Karpas-422 (cell line): ENCODE data around the gene WIPI1. TPM values are rescaled to one million over a fixed set of nuclear protein-coding genes. Genes with fewer than 3 reads are reported as not detected.

Experiments
- DNase-seq: peaks from one replicate; pipeline ENCODE4 v3.0.0-alpha.2; 2015
- H2AFZ ChIP-seq: fragments of 200-600 bp; sonication (generic); 2 replicates; pipeline ENCODE4 v1.6.1; 2014; ENCODE audit warnings: antibody characterized with exemption, low read length, mixed read lengths
- H3K27ac ChIP-seq: fragments of 200-600 bp; sonication (generic); 2 replicates; pipeline ENCODE4 v1.5.1; 2014; ENCODE audit warnings: mild to moderate bottlenecking, low read length, moderate library complexity
- H3K27me3 ChIP-seq: fragments of 200-600 bp; sonication (generic); 2 replicates; pipeline ENCODE4 v1.6.1; 2014; ENCODE audit warnings: low read length, mixed read lengths
- H3K36me3 ChIP-seq: fragments of 200-600 bp; sonication (generic); 2 replicates; pipeline ENCODE4 v1.6.1; 2014; ENCODE audit warnings: low read length, mixed read lengths; ENCODE audit not compliant: insufficient read depth
- H3K4me1 ChIP-seq: fragments of 200-600 bp; sonication (generic); 2 replicates; pipeline ENCODE4 v1.6.1; 2014; ENCODE audit warnings: mild to moderate bottlenecking, low read length, mixed read lengths
- H3K4me2 ChIP-seq: fragments of 200-600 bp; sonication (generic); 2 replicates; pipeline ENCODE4 v1.6.1; 2014; ENCODE audit warnings: low read length, low read depth, mild to moderate bottlenecking; ENCODE audit not compliant: poor library complexity, severe bottlenecking
- H3K4me3 ChIP-seq: fragments of 200-600 bp; sonication (generic); 2 replicates; pipeline ENCODE4 v1.5.1; 2014; ENCODE audit warnings: mild to moderate bottlenecking, antibody characterized with exemption, low read length, mixed read lengths
- H3K79me2 ChIP-seq: fragments of 200-600 bp; sonication (generic); 2 replicates; pipeline ENCODE4 v1.6.1; 2014; ENCODE audit warnings: mild to moderate bottlenecking, low read length, mixed read lengths
- H3K9ac ChIP-seq: fragments of 200-600 bp; sonication (generic); 2 replicates; pipeline ENCODE4 v1.6.0; 2014; ENCODE audit warnings: low read length
- H3K9me2 ChIP-seq: fragments of 200-600 bp; sonication (generic), shearing (Covaris generic); replicated peaks from 2 replicates; pipeline ENCODE4 v1.6.0; 2014; ENCODE audit warnings: mild to moderate bottlenecking, low read length, moderate library complexity; ENCODE audit not compliant: insufficient read depth
- H3K9me3 ChIP-seq: fragments of 300-700, 200-600 bp; sonication (generic); 2 replicates; pipeline ENCODE4 v1.6.1; 2014; ENCODE audit warnings: low read length, mixed read lengths
- H4K20me1 ChIP-seq: fragments of 200-600 bp; sonication (generic); 2 replicates; pipeline ENCODE4 v1.6.1; 2014; ENCODE audit warnings: mild to moderate bottlenecking, antibody characterized with exemption, low read length, low read depth; ENCODE audit not compliant: insufficient read depth
- total RNA-seq: library from RNA; depleted of rRNA; stranded (reverse); fragments of >200 nt; shearing (Covaris generic); gene quantifications from 2 replicates; pipeline ENCODE4 v1.2.3, GENCODE V29; 2014; ENCODE audit warnings: low replicate concordance

WIPI1 gene
- total RNA-seq, 1 experiment from 2014 or later: 28.7 TPM

GRCh38 chr17:68398691-68399637 is 58.3 kb downstream of the WIPI1 start:
- Histone ChIP-seq H3K9ac (peak overlapping the region; percentile 63), H3K36me3 (no peaks in the 10 kb centered on the region), H3K79me2 (no peaks in the 10 kb centered on the region), H2AFZ (no peak overlapping the region), H3K4me3 (no peak overlapping the region), H3K4me2 (peak overlapping the region; percentile 36), H4K20me1 (no peaks in the 10 kb centered on the region), H3K27ac (peak overlapping the region; percentile 56; the same call in 1 of the 2 replicates), H3K9me3 (no peaks in the 10 kb centered on the region), H3K4me1 (peaks cover 12% of the 10 kb centered on the region), H3K9me2 (no peaks in the 10 kb centered on the region), H3K27me3 (no peaks in the 10 kb centered on the region)
- DNase-seq: peak; percentile 85

- Histone ChIP-seq H3K9me3 (no peaks in the 10 kb centered on the region), H3K27ac (no peak overlapping the region), H3K4me3 (no peak overlapping the region), H3K9me2 (no peaks in the 10 kb centered on the region), H2AFZ (no peak overlapping the region), H3K27me3 (no peaks in the 10 kb centered on the region), H3K4me2 (no peak overlapping the region), H3K79me2 (no peaks in the 10 kb centered on the region), H3K36me3 (no peaks in the 10 kb centered on the region), H3K9ac (no peak overlapping the region), H3K4me1 (peaks cover 12% of the 10 kb centered on the region), H4K20me1 (no peaks in the 10 kb centered on the region)
- DNase-seq: no peak
Measured at GRCh38 chr17:68397108-68397536, 60.2 kb downstream of the WIPI1 start.

- H3K27me3 ChIP-seq: no peaks in the 10 kb centered on the region
- H3K4me2 ChIP-seq: no peak overlapping the region
- no peaks in the 10 kb centered on the region for H3K9me3 ChIP-seq
- H3K4me3 ChIP-seq: no peak overlapping the region
- H3K9ac ChIP-seq: no peak overlapping the region
- H4K20me1 ChIP-seq: no peaks in the 10 kb centered on the region
- no peak for DNase-seq
- peaks cover 12% of the 10 kb centered on the region for H3K4me1 ChIP-seq
- no peak overlapping the region for H3K27ac ChIP-seq
- no peaks in the 10 kb centered on the region for H3K79me2 ChIP-seq
- no peak overlapping the region for H2AFZ ChIP-seq
- H3K36me3 ChIP-seq: no peaks in the 10 kb centered on the region
- H3K9me2 ChIP-seq: no peaks in the 10 kb centered on the region
Measured at GRCh38 chr17:68396226-68397107, 60.8 kb downstream of the WIPI1 start.

GRCh38 chr17:68394608-68395331 is 62.5 kb downstream of the WIPI1 start:
- H3K27ac ChIP-seq: no peak overlapping the region
- no peaks in the 10 kb centered on the region for H3K27me3 ChIP-seq
- no peak overlapping the region for H2AFZ ChIP-seq
- no peaks in the 10 kb centered on the region for H3K9me3 ChIP-seq
- no peak overlapping the region for H3K4me2 ChIP-seq
- no peak overlapping the region for H3K9ac ChIP-seq
- H3K9me2 ChIP-seq: no peaks in the 10 kb centered on the region
- H3K4me1 ChIP-seq: peaks cover 12% of the 10 kb centered on the region
- no peaks in the 10 kb centered on the region for H3K79me2 ChIP-seq
- no peaks in the 10 kb centered on the region for H3K36me3 ChIP-seq
- no peak for DNase-seq
- H4K20me1 ChIP-seq: no peaks in the 10 kb centered on the region
- no peak overlapping the region for H3K4me3 ChIP-seq

GRCh38 chr17:68391561-68392268 is 65.6 kb downstream of the WIPI1 start:
- H3K36me3 ChIP-seq: no peaks in the 10 kb centered on the region
- DNase-seq: no peak
- H3K27me3 ChIP-seq: no peaks in the 10 kb centered on the region
- no peak overlapping the region for H2AFZ ChIP-seq
- no peak overlapping the region for H3K4me2 ChIP-seq
- H3K4me1 ChIP-seq: no peaks in the 10 kb centered on the region
- H3K4me3 ChIP-seq: no peak overlapping the region
- no peaks in the 10 kb centered on the region for H3K79me2 ChIP-seq
- no peaks in the 10 kb centered on the region for H4K20me1 ChIP-seq
- H3K9me3 ChIP-seq: no peaks in the 10 kb centered on the region
- H3K9ac ChIP-seq: no peak overlapping the region
- H3K27ac ChIP-seq: no peak overlapping the region
- no peaks in the 10 kb centered on the region for H3K9me2 ChIP-seq

- H3K27me3 ChIP-seq: no peaks in the 10 kb centered on the region
- H4K20me1 ChIP-seq: no peaks in the 10 kb centered on the region
- no peak overlapping the region for H3K27ac ChIP-seq
- DNase-seq: no peak
- no peak overlapping the region for H3K4me2 ChIP-seq
- H3K9me3 ChIP-seq: no peaks in the 10 kb centered on the region
- H3K9ac ChIP-seq: no peak overlapping the region
- H2AFZ ChIP-seq: no peak overlapping the region
- no peaks in the 10 kb centered on the region for H3K36me3 ChIP-seq
- H3K79me2 ChIP-seq: no peaks in the 10 kb centered on the region
- H3K4me3 ChIP-seq: no peak overlapping the region
- no peaks in the 10 kb centered on the region for H3K4me1 ChIP-seq
- no peaks in the 10 kb centered on the region for H3K9me2 ChIP-seq
Measured at GRCh38 chr17:68390888-68391545, 66.3 kb downstream of the WIPI1 start.

GRCh38 chr17:68389041-68389440 is 68.3 kb downstream of the WIPI1 start:
- H3K4me3 ChIP-seq: no peak overlapping the region
- no peak overlapping the region for H3K27ac ChIP-seq
- H2AFZ ChIP-seq: no peak overlapping the region
- H3K4me1 ChIP-seq: no peaks in the 10 kb centered on the region
- no peaks in the 10 kb centered on the region for H3K79me2 ChIP-seq
- DNase-seq: no peak
- H3K27me3 ChIP-seq: no peaks in the 10 kb centered on the region
- H4K20me1 ChIP-seq: no peaks in the 10 kb centered on the region
- no peaks in the 10 kb centered on the region for H3K9me2 ChIP-seq
- no peak overlapping the region for H3K4me2 ChIP-seq
- no peak overlapping the region for H3K9ac ChIP-seq
- no peaks in the 10 kb centered on the region for H3K36me3 ChIP-seq
- no peaks in the 10 kb centered on the region for H3K9me3 ChIP-seq
